ENCODE data around the gene PARL.
"Not testable (repeated sequence)": the region's sequence is repeated elsewhere in the genome, so short reads cannot be mapped to it uniquely, and the experiment has no call there.

PARL gene

GRCh38 chr3:183884097-183884426, 618 bp downstream of the PARL start:
- H3K36me3 ChIP-seq = peaks cover 24% of the 10 kb centered on the region
- peaks cover 43% of the 10 kb centered on the region for H4K20me1 ChIP-seq
- TF ChIP-seq Cebpa-rat (IDR thresholded peaks at IDR 0.05) = no peak
- no peaks in the 10 kb centered on the region for H3K9me3 ChIP-seq
- H3K4me1 ChIP-seq = peaks cover 51% of the 10 kb centered on the region
- peak overlapping the region; percentile 92 for H3K27ac ChIP-seq
- no peaks in the 10 kb centered on the region for H3K27me3 ChIP-seq
- H3K4me2 ChIP-seq = peak overlapping the region; percentile 93
- peak overlapping the region; percentile 93 for H3K4me3 ChIP-seq
- H3K9ac ChIP-seq = peak overlapping the region; percentile 94

- Histone ChIP-seq H3K4me1 (peaks cover 51% of the 10 kb centered on the region), H3K27me3 (no peaks in the 10 kb centered on the region), H3K9me3 (no peaks in the 10 kb centered on the region), H3K27ac (peak overlapping the region; percentile 92; the same call in 1 of the 2 replicates), H3K4me3 (peak overlapping the region; percentile 93), H3K36me3 (peaks cover 29% of the 10 kb centered on the region), H3K4me2 (peak overlapping the region; percentile 93), H3K9ac (peak overlapping the region; percentile 94), H4K20me1 (peaks cover 48% of the 10 kb centered on the region)
- TF ChIP-seq Cebpa-rat (IDR thresholded peaks at IDR 0.05) = no peak
Observed at GRCh38 chr3:183883291-183884096, 1.2 kb downstream of the PARL start.

DNA sequence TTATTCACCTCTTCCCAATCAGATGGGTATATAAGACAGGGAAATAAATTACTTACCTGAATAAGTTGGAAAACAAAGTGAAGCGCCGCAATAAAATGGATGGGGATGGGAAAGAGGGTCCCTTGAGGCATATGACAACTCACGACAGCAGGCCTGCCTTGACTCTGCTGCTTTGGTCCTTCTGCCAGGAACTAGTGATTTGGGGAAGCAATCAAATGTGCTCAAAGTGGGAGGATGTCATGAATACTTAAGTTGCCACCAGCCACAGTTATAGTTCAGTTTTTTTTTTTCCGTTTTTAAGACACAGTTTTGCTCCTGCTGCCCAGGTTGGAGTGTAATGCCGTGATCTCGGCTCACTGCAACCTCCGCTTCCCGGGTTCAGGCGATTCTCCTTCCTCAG, 4.6 kb downstream of the PARL start:
- peaks cover 82% of the 10 kb centered on the region for H4K20me1 ChIP-seq
- H3K4me1 ChIP-seq = peaks cover 21% of the 10 kb centered on the region
- H3K4me3 ChIP-seq = no peak overlapping the region
- H3K9ac ChIP-seq = no peak overlapping the region
- no peaks in the 10 kb centered on the region for H3K27me3 ChIP-seq
- no peak for TF ChIP-seq Cebpa-rat (IDR thresholded peaks at IDR 0.05)
- peaks cover 60% of the 10 kb centered on the region for H3K36me3 ChIP-seq
- no peaks in the 10 kb centered on the region for H3K9me3 ChIP-seq
- H3K4me2 ChIP-seq = no peak overlapping the region
- H3K27ac ChIP-seq = no peak overlapping the region

GRCh38 chr3:183879243-183879642, 5.4 kb downstream of the PARL start:
- no peaks in the 10 kb centered on the region for H3K9me3 ChIP-seq
- H3K36me3 ChIP-seq = peaks cover 69% of the 10 kb centered on the region
- H3K4me3 ChIP-seq = no peak overlapping the region
- no peaks in the 10 kb centered on the region for H3K27me3 ChIP-seq
- no peak overlapping the region for H3K4me2 ChIP-seq
- peaks cover 18% of the 10 kb centered on the region for H3K4me1 ChIP-seq
- H3K9ac ChIP-seq = no peak overlapping the region
- no peak overlapping the region for H3K27ac ChIP-seq
- H4K20me1 ChIP-seq = peaks cover 91% of the 10 kb centered on the region
- no peak for TF ChIP-seq Cebpa-rat (IDR thresholded peaks at IDR 0.05)

GRCh38 chr3:183878071-183878470, 6.6 kb downstream of the PARL start:
- H3K9ac ChIP-seq = no peak overlapping the region
- peaks cover 77% of the 10 kb centered on the region for H3K36me3 ChIP-seq
- H3K9me3 ChIP-seq = no peaks in the 10 kb centered on the region
- no peak overlapping the region for H3K27ac ChIP-seq
- H4K20me1 ChIP-seq = peaks cover 95% of the 10 kb centered on the region
- no peaks in the 10 kb centered on the region for H3K27me3 ChIP-seq
- H3K4me3 ChIP-seq = no peak overlapping the region
- H3K4me2 ChIP-seq = no peak overlapping the region
- peaks cover 8% of the 10 kb centered on the region for H3K4me1 ChIP-seq
- TF ChIP-seq Cebpa-rat (IDR thresholded peaks at IDR 0.05) = no peak

DNA sequence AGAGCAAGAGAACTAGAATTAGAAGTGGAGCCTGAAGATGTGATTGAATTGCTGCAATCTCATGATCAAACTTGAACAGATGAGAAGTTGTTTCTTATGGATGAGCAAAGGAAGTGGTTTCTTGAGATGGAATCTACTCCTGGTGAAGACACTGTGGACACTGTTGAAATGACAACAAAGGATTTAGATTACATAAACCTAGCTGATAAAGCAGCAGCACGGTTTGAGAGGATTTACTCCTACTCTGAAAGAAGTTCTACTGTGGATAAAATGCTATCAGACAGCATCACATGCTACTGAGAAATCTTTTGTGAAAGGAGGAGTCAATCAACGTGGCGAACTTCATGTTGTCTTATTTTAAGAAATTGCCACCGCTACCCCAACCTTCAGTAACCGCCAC, 7.5 kb downstream of the PARL start:
- peaks cover 97% of the 10 kb centered on the region for H4K20me1 ChIP-seq
- H3K4me1 ChIP-seq, H3K27me3 ChIP-seq, H3K27ac ChIP-seq, H3K4me3 ChIP-seq, H3K9me3 ChIP-seq, H3K9ac ChIP-seq, H3K4me2 ChIP-seq: not testable (repeated sequence)
- peaks cover 78% of the 10 kb centered on the region for H3K36me3 ChIP-seq

DNA sequence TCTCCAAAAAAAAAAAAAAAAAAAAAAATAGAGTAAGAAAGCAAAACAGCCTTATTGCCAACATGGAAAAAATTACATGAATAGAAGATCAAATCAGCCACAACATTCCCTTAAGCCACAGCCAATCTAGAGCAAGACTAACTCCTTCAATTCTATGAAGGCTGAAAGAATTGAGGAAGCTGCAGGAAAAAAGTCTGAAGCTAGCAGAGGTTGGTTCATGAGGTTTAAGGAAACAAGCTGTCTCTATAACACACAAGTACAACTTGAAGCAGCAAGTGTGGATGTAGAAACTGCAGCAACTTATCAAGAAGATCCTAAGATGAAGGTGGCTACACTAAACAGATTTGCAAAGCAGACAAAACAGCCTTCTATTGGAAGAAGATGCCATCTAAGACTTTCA, 9.3 kb downstream of the PARL start:
- H3K27ac ChIP-seq = no peak overlapping the region
- no peak for TF ChIP-seq Cebpa-rat (IDR thresholded peaks at IDR 0.05)
- no peak overlapping the region for H3K9ac ChIP-seq
- no peaks in the 10 kb centered on the region for H3K4me1 ChIP-seq
- peaks cover 68% of the 10 kb centered on the region for H3K36me3 ChIP-seq
- H3K4me3 ChIP-seq = no peak overlapping the region
- H3K9me3 ChIP-seq = no peaks in the 10 kb centered on the region
- peaks cover 100% of the 10 kb centered on the region for H4K20me1 ChIP-seq
- H3K27me3 ChIP-seq = no peaks in the 10 kb centered on the region
- H3K4me2 ChIP-seq = no peak overlapping the region

GRCh38 chr3:183873914-183874313, 10.8 kb downstream of the PARL start:
- H4K20me1 ChIP-seq = peaks cover 100% of the 10 kb centered on the region
- H3K36me3 ChIP-seq = peaks cover 53% of the 10 kb centered on the region
- H3K27ac ChIP-seq = no peak overlapping the region
- H3K9me3 ChIP-seq = no peaks in the 10 kb centered on the region
- no peak for TF ChIP-seq Cebpa-rat (IDR thresholded peaks at IDR 0.05)
- no peaks in the 10 kb centered on the region for H3K27me3 ChIP-seq
- H3K4me1 ChIP-seq = no peaks in the 10 kb centered on the region; the same call in 1 of the 2 replicates
- no peak overlapping the region for H3K4me2 ChIP-seq
- no peak overlapping the region for H3K9ac ChIP-seq
- H3K4me3 ChIP-seq = no peak overlapping the region

DNA sequence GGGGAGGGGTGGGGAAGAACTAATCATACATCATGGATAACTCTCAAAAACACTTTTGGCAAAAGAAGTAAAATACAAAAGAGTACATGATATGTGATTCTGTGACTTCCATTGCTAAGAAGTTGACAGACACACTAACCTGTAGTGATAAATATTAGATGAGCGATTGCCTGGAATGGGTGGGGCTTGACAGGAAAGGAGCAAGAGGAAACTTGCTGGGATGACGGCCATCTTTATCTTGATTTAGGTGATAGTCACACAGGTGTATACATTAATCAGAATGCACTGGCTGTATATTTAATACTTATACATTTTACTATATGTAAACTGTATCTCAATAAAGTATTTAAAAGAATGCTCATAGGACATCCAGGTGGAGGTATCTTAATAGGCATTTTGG, 13.1 kb downstream of the PARL start:
- Histone ChIP-seq H3K27me3 (no peaks in the 10 kb centered on the region), H3K9me3 (no peaks in the 10 kb centered on the region), H3K4me3 (no peak overlapping the region), H3K27ac (no peak overlapping the region), H3K9ac (no peak overlapping the region), H4K20me1 (peaks cover 88% of the 10 kb centered on the region), H3K36me3 (peaks cover 51% of the 10 kb centered on the region), H3K4me1 (no peaks in the 10 kb centered on the region; the same call in 1 of the 2 replicates), H3K4me2 (no peak overlapping the region)
- TF ChIP-seq Cebpa-rat (IDR thresholded peaks at IDR 0.05) = no peak

GRCh38 chr3:183870563-183870962, 14.1 kb downstream of the PARL start:
- H3K4me2 ChIP-seq = no peak overlapping the region
- no peaks in the 10 kb centered on the region; the same call in 1 of the 2 replicates for H3K4me1 ChIP-seq
- no peak overlapping the region for H3K9ac ChIP-seq
- H3K36me3 ChIP-seq = peaks cover 53% of the 10 kb centered on the region
- peaks cover 82% of the 10 kb centered on the region for H4K20me1 ChIP-seq
- no peak overlapping the region for H3K27ac ChIP-seq
- no peak overlapping the region for H3K4me3 ChIP-seq
- H3K9me3 ChIP-seq = no peaks in the 10 kb centered on the region
- no peak for TF ChIP-seq Cebpa-rat (IDR thresholded peaks at IDR 0.05)
- no peaks in the 10 kb centered on the region for H3K27me3 ChIP-seq
